NOMO-1 treated with dmso at 0.1 percent for 144 hours (cell line): ENCODE data around the gene FBXW8.

Source experiments
- DNase-seq: peaks from one replicate; lab custom pipeline; 2025; ENCODE audit not compliant: unreplicated experiment; lab: John Stamatoyannopoulos, UW

The FBXW8 gene

DNA sequence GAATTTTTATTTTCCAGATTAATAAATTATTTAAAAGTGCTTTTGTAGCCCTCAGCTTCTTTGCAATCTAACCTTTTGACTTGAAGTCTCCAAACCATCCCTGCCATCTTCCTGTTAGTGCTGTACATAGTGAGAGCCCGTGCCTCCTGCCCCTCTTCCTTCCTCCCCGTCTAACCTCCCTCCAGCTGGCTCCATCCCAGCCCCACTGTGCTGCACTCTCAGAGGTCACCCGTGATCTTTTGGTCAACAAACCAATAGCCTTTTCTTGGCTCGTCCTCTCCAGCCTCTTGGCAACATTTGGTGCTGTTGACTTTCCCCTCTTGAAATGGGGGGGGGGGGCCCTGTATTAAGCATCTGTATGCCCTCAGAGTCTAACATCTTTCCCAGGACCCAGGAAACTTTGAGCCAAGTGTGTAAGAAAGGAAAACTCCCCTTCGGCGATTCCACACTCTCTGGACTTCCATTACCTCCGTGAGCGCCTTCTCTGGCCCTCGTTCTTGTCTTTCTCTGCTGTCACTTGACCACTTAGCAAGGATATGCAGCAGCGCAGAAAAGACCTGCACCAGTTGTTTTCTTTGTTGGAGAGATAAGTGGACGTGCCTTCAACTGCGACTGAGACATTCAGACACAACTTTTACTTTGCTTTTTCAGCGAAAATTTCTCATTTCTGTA lies 44.1 kb downstream of the FBXW8 start:
- no peak for DNase-seq

DNA sequence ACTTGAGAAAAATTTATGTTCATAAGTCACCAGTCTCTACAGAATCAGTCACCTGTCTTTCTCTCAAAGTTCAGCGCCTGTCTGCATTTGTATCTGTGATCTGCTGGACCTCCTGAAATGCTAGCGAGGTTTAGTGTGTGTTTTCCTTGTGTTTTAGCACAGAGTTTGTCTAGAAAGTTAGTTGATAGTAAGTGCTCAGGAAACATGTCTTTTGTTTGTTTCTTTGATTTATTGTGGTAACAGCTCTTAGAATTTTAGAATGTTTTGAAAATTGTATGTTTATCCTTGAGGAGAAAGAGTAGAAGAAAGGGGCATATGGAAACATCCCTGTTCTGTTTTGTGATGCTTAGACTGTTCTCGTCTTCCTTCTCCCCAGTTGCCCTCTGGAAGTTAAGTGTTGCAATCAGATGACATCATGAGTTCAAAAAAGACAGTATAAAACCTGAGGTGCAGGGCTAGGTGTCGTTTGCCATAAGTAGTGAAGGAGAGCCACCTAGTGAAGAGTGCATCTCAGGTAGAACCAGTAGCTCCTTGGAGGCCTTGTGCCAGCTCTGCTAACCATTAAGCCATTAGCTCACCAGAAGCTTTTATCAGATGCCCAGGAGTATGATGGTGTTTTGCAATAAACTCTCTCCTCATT lies 44.8 kb downstream of the FBXW8 start:
- no peak for DNase-seq

DNA sequence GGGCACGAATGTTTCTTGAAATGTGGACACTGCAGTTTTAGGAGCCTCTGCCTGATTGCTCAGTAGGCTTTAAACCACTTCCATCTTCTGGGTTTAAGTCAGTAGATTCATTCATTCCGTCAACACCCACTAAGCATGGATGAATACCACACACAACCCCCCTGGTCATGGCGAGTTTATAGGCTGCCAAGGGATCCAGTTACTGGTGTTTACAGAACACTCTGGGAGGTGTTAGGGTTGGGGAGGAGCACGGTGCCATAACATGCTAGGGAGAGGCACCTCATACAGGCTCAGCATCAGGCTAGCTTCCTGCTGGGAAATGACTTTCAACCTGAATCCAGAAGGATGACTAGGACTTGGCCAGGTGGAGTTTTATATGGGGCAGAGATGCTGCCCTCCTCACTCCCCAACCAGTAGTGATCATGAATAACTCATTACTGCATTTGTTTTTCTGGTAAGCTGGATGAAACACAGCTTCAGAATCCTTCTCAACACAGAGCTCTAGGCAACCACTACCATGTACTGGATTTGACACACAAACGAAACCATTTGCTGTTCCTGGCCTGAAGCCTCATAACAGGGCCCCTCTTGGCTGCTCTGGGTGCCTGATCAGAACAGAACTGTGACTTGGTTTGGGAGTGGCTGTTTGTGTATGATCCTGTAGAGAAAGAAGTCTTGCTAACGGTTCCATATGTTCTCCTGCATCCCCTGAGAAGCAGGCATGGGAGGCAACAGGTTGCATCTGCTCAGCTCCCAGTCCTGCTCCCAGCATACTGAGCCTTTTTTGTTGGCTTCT lies 47.9 kb downstream of the FBXW8 start:
- no peak for DNase-seq

GRCh38 chr12:116959198-116959460 lies 48.4 kb downstream of the FBXW8 start:
- no peak for DNase-seq

GRCh38 chr12:116959845-116960514 lies 49.2 kb downstream of the FBXW8 start:
- no peak for DNase-seq

- DNase-seq: no peak
Observed at GRCh38 chr12:116962197-116962596, 51.4 kb downstream of the FBXW8 start.

- DNase-seq: no peak
Observed at GRCh38 chr12:116962783-116963356, 52.1 kb downstream of the FBXW8 start.

GRCh38 chr12:116964054-116965050 lies 53.6 kb downstream of the FBXW8 start:
- DNase-seq: no peak

GRCh38 chr12:116968986-116969385 lies 58.2 kb downstream of the FBXW8 start:
- no peak for DNase-seq

DNA sequence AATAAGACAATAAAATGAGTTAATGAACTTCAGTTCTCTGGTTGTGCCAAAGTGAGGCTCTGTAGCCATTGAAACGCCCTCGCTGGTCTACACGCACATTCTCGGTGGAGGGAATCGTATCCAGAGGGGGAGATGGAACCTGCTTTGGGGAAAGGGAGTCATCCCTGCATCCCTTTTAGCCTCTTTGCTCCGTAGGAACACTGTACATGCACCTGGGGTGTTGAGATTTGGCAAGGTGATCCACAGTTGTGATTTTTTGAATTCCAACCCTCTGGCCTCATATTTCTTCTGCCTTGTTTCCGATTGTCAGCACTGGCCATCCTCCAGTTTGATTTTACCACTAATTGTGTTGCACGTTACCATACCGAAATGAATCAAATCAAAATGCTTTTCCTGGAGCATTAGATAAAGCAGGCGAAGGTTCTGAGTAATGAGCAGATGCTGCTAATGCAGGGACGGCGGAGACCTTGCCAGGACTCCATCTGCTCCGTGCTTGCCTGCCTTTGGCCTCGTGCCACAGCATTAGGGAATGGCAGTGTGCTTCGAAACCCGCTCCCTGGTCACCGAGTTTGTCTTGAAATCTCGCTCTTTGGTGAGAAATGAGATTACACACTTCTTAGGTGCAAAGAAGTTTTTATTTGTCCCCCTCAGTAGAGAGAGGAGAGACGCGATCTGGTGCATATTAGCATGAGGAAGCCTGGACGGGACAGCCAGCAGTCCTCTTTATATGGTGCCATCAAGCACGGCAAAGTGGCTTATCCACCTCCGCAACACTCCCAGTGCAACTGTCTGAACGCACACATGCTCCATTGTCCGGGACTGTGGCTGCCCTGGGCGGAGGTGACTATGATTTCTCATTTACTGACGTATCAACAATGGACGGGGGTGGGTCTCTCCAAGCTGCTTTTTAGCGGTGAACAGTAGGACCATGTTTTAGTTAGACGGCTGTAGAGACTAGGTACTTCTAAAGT lies 59.1 kb downstream of the FBXW8 start:
- DNase-seq: no peak

- no peak for DNase-seq
Observed at GRCh38 chr12:116971222-116971621, 60.5 kb downstream of the FBXW8 start.

DNA sequence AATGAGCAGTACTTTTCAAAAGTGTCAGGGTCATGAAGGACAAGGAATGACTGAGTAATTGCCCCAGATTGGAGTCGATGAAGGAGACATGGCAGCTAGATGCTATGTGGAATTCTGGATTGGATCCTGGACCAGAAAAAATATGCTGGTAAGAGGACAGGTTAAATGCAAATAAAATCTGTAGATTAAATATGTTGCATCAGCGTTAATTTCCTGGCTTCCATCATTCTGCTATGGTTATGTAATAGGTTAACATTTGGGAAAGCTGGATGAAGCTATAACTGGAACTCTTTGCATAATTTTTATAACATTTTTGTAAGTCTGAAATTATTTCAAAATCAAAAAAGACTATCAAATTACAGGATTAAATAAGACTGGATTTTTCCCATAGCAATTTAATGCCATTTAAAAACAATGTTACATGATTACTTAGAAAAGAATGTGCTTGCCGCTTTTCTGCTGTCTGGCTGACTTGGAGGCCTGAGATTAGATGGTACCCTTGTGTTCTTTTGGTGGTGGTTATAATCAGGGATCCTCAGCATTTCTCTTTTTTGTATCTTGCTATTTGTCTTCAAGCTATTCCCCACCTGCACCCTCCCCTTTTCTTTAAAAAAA lies 65.1 kb downstream of the FBXW8 start:
- DNase-seq: no peak

- no peak for DNase-seq
Observed at GRCh38 chr12:116977465-116978380, 67.0 kb downstream of the FBXW8 start.

DNA sequence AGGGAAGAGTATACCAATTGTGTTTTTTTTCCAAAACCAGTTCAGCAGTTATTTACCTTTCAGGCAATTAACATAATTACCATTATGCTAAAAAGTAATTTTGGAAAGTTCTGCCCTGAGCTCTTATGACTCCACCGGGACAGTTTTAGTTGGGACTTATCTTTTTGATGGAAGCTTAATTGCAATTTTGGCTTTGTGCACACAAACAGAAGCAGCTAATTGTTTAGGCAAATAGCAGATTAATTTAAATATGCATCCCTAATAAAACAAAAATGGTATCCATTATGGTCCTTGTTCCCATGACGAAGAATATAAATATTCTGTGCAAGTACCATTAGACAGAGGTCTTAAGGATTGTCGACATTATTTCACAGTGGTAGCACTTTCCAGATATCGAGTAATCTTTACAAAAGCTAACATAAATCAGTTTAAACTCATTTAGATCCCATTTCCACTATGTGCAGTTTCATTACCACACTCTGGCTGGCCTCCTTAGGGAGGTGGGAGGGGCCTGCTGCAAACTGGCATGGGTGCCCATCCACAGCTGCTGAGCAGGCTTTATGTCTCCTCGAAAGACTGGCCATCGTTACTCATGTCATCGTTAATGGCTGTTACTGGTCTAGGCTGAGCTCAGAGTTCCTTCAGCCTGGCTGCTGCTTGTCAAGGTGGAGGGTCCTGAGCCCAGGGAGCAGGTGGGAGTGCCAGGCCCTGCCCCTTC lies 68.2 kb downstream of the FBXW8 start:
- DNase-seq: no peak

GRCh38 chr12:116980083-116980482 lies 69.3 kb downstream of the FBXW8 start:
- DNase-seq: no peak

- no peak for DNase-seq
Observed at GRCh38 chr12:116982791-116983411, 72.2 kb downstream of the FBXW8 start.

DNA sequence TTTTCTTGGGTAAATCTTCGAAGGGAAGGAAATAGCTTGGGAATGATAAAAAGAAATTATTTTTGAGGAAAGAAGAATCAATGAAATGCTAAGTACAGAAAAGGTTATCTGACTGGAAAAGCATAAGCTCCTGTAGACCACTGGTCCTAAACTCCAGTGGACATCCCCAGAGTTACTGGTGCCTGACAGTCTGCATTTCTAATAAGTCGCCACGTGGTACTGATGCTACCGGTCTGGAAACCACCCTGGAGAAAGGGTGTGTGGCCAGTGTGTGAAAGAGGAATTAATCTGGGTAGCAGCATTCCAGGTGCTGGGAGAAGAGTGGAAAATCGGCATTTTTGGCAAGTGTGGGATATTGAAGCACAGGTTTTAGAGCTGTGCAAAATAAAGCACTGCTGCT lies 73.3 kb downstream of the FBXW8 start:
- DNase-seq: no peak
